Measurements from ENCODE around the gene CLCN2.
"Not testable (repeated sequence)": the region's sequence is repeated elsewhere in the genome, so short reads cannot be mapped to it uniquely, and the experiment has no call there.

The CLCN2 gene

DNA sequence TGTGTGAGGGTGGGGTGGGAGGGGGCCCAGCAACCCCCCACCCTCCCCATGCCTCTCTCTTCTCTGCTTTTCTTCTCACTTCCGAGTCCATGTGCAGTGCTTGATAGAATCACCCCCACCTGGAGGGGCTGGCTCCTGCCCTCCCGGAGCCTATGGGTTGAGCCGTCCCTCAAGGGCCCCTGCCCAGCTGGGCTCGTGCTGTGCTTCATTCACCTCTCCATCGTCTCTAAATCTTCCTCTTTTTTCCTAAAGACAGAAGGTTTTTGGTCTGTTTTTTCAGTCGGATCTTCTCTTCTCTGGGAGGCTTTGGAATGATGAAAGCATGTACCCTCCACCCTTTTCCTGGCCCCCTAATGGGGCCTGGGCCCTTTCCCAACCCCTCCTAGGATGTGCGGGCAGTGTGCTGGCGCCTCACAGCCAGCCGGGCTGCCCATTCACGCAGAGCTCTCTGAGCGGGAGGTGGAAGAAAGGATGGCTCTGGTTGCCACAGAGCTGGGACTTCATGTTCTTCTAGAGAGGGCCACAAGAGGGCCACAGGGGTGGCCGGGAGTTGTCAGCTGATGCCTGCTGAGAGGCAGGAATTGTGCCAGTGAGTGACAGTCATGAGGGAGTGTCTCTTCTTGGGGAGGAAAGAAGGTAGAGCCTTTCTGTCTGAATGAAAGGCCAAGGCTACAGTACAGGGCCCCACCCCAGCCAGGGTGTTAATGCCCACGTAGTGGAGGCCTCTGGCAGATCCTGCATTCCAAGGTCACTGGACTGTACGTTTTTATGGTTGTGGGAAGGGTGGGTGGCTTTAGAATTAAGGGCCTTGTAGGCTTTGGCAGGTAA, 15.9 kb downstream of the CLCN2 start:
- DNase-seq (ENCODE audit: low spot score): peak; percentile 90

DNA sequence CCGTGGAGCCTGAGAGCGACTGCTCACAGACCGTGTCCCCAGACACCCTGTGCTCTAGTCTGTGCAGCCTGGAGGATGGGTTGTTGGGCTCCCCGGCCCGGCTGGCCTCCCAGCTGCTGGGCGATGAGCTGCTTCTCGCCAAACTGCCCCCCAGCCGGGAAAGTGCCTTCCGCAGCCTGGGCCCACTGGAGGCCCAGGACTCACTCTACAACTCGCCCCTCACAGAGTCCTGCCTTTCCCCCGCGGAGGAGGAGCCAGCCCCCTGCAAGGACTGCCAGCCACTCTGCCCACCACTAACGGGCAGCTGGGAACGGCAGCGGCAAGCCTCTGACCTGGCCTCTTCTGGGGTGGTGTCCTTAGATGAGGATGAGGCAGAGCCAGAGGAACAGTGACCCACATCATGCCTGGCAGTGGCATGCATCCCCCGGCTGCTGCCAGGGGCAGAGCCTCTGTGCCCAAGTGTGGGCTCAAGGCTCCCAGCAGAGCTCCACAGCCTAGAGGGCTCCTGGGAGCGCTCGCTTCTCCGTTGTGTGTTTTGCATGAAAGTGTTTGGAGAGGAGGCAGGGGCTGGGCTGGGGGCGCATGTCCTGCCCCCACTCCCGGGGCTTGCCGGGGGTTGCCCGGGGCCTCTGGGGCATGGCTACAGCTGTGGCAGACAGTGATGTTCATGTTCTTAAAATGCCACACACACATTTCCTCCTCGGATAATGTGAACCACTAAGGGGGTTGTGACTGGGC, 16.7 kb downstream of the CLCN2 start:
- DNase-seq (ENCODE audit: low spot score): no peak

DNA sequence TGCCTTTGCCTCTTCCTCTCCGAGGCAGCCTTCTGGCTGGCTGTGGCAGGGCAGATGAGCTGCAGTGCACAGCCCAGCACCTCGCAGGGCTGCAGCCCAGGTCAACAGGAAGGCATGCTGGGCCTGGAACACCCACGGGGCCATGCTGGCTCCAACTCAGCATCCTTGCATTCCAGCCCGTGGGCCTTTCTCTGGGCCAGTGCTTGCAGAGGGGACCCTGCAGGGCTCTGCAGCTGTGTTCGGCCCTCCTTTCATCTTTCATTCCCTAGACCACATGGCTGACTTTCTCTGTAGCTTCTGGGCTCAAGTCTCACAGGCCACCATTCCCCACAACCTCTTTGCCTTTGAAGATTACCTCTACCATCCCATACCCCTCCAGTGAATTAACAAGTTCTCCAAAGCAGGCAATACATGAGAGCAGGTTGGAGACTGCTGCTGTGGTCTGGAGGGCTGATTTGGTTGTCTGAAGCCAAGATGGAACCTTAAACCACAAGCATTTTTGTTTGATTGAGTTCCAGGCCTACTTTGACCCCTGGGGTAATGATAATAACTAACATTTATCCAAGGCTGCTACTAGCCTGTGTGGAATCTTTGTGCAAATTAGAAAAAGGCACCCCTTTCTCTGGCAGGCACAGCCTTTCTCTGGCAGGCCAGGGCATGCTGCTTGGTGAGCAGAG, 18.1 kb downstream of the CLCN2 start:
- DNase-seq (ENCODE audit: low spot score): no peak

DNA sequence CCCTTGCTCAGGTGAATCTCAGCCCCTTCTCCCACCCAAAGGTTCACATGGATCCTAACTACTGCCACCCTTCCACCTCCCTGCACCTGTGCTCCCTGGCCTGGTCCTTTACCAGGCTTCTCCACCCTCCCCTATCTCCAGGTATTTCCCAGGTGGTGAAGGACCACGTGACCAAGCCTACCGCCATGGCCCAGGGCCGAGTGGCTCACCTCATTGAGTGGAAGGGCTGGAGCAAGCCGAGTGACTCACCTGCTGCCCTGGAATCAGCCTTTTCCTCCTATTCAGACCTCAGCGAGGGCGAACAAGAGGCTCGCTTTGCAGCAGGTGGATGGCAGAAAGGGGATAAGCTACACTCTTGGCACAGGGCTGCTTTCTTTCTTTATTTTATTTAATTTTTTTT, 19.5 kb downstream of the CLCN2 start:
- no peak for DNase-seq (ENCODE audit: low spot score)

DNA sequence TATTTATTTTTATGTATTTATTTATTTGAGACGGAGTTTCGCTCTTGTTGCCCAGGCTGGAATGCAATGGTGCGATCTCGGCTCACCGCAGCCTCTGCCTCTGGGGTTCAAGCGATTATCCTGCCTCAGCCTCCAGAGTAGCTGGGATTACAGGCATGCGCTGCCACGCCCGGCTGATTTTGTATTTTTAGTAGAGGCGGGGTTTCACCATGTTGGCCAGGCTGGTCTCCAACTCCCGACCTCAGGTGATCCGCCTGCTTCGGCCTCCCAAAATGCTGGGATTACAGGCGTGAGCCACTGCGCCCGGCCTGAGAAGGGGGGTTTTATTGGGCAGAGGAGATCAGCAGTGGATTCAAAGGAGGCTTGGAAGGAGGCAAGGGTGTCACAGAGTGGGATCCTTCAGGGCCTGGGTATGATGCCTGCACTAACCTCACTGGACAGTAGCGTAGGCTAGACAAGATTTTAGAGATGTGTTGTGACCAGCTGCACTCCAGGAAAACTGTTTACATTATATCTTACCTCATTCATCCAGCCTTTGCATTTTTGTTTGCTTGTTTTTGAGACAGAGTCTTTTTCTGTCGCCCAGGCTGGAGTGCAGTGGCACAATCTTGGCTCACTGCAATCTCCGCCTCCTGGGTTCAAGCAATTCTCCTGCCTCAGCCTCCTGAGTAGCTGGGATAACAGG, 21.8 kb downstream of the CLCN2 start:
- not testable (repeated sequence) for DNase-seq (ENCODE audit: low spot score)

DNA sequence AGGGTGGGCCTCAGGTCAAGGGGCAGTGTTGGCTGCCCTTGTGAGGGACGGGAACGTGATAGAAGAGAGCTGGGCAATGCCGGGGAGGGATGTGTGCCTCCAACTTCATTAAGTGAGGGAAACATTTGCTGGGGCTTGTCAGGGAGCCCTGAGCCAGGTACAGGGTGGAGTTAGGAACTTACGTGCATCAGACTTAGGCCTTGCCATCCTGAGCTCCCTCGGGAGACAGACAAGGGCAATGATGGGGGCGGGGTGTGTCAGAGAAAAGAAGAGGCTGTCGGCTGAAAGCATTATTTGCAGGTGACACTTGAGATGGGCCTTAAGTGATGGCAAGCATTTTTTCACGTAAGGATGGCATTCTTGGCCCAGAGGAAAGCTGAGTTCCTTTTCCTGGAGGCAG, 22.4 kb downstream of the CLCN2 start:
- DNase-seq (ENCODE audit: low spot score): no peak

DNA sequence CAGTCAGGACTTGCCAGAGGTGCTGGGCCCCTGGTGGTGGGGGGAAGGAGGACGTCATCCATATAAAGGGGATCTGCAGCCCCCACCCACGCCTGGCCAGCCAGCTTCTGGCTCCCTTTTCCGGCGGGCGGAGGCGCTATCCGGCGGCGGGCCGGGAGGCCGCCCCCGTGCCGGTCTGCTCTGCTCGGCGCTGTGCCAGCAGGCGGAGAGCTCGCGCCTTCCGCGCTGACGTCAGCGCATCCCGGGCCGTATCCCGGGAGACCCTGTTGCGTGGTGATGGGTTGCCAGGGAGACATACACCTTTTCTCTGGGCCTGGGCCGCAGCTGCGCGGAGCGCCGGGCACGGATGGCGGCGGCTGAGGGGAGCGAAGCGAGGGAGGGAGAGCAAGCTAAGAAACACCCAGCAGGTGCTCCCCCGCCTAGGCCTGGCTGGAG, 22.9 kb downstream of the CLCN2 start:
- DNase-seq (ENCODE audit: low spot score): peak; percentile 84

DNA sequence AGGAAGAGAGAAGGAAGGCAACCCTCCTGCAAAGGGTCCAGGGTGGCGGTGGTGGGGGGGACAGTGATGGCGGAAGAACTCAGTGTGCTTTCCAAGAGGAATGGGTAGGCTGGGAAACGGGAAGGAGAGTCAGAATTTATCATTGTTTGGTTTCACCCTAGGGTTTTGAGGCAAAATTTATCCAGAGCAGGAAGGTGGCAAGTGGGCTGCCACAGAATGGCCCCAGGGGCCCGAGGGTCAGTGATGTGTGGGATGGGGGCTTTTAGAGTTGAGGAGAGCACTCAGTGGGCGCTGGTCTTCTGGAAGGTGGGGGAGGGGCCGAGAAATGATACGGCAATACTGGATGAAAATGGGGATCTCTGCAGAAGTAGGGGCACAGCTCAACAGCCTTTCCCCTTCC, 23.4 kb downstream of the CLCN2 start:
- no peak for DNase-seq (ENCODE audit: low spot score)

DNA sequence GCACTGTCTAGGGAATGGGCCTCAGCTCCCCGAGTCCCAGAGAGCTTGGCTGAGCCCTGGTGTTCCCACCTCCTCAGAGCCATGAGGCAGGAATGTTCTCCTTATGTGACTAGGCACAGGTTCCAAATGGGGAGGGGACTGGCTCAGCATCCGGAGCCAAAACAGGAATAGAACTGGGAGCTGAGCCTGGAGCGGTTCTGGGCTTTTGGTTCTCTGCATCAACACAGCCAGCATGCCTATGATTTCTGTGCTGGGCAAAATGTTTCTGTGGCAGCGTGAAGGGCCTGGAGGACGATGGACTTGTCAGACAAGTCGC, 24.0 kb downstream of the CLCN2 start, which contains the start of gene FAM131A:
TSS of gene FAM131A (plus strand) at position 202 of the 316 bp plus-strand sequence. CDS start at position 233, 31 bp downstream.
- peak; percentile 70 for DNase-seq (ENCODE audit: low spot score)

DNA sequence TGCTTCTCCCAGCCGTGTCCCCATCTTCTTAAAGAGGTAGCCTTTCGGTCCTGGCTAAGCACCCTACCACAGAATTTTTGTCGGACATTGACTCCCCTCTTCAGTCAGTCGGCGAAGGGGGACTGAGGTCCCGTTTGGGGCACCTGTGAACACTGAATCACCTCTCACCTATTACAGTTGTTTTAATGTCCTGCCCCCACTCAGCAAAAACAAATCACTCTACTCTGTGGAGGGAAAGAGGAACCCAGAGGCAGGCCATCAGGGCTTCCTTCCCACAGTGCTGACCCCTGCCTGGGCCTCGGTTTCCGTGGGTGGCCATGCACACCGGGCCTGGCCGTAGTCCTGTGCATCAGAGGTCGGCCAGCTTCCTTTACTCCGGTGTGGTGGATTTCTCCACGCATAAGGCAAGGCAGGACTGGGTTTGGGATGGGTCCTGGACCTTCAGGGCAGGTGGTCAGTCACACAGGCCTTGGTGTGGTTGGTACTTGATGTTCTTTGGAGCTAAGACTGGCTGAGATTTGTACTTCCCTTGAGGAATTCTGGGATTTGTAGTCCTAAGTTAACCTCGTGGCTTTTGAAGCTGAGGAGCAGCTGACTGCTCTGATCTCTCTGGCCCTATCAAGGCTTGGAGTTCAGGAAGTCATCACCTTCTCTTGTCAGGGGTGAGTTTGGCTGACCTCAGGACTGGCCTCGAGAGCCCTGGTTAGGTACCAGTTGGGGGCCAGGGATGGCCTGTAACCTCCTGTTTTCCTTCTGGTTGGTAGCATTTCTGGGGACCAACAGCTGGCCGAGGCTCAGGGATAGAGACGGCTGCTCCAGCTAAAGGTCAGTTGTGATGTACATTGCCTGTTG, 24.6 kb downstream of the CLCN2 start:
- peak; percentile 82 for DNase-seq (ENCODE audit: low spot score)

DNA sequence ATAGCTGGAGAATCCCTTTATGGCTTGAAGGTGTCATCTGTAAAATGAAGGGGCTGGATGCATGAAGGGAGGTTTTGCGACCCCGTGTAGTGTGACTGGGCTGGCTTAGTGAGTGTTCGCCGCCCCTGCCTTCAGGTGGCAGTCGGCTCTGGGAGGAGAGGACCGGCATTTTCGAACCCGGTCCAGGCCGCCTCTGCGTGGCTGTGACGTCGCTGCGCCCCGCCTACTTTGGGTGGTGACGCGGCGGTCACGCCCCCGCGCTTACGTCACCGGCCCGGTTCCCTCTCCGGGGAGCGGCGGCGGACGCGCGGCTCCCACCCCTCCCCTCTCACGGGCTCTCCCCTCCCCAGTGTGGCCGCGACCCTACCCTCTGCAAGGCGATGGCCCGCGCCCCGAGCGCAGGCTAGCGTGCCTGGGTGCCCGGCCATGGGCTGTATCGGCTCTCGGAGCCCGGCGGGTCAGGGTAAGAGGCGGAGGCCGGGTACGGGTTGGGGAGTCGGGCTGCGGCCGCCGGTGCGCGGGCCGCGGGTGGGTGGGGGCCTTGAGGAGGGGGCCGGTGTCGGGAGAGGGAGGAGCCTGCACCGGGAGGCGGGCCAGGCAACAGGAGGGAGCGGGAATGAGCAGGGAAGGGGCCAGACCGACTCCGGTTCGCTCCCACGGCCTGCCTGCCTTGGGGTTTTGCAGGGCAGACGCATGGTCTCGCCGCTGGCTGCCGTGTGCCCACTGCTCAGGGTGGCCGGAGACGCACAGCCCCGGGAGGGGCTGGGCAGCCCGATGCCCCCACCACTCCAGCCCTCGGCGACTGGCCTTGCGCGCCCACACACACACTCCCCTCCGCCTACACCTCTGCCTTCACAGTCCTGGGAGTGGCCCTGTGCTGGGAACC, 25.5 kb downstream of the CLCN2 start:
- DNase-seq (ENCODE audit: low spot score): peak; percentile 87

DNA sequence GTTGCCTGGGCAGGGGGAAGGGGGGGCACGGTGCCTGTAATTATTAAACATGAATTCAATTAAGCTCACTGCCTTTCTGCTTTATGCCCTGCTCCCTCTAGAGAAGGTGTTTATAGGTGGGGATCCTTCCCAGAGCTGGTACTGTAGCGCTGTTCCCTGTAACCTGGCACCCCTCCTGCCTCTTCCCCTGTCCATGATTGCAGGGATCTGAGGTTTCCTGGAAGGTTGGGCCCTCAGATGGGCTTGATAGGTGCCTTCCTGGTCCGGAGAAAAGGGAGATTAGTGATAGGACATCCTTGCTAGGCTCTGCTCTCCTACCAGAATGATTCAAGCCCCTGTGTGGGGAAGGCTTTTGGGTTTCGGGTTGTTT, 26.1 kb downstream of the CLCN2 start:
- DNase-seq (ENCODE audit: low spot score): no peak

DNA sequence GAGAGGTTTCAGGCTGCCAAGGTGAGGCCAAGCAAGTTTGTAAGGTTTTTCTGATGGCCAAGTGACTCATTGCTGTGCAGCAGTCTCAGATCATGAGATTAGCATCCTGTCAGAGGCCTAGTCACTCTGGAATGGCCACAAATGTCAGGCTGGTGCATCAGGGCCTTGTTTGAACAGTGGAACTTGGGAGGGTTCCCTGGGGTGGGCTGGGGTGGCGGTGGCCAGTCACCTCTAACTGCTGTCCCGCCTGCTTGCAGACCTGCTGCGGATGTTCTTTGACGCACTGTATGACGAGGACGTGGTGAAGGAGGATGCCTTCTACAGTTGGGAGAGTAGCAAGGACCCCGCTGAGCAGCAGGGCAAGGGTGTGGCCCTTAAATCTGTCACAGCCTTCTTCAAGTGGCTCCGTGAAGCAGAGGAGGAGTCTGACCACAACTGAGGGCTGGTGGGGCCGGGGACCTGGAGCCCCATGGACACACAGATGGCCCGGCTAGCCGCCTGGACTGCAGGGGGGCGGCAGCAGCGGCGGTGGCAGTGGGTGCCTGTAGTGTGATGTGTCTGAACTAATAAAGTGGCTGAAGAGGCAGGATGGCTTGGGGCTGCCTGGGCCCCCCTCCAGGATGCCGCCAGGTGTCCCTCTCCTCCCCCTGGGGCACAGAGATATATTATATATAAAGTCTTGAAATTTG, 26.8 kb downstream of the CLCN2 start:
- no peak for DNase-seq (ENCODE audit: low spot score)

DNA sequence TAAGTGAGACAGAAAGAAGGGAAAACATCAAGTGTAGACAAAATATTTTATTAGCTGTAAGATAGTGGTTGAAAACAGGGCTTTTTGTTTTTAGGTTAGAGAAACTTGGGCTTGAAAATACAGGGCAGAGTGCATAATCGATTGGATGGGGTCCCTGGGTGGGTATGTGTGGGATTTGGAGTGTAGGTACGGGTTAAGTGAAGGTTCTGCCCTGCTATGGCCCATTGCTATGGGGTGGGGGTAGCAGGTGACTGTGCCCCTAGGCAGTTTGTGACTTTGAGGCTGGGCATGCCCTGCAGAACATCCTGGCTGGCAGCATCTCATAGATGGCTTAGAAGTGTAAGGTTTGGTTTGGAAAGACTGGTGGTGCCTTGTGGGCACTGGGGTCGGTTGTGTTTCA, 27.7 kb downstream of the CLCN2 start:
- DNase-seq (ENCODE audit: low spot score): no peak

DNA sequence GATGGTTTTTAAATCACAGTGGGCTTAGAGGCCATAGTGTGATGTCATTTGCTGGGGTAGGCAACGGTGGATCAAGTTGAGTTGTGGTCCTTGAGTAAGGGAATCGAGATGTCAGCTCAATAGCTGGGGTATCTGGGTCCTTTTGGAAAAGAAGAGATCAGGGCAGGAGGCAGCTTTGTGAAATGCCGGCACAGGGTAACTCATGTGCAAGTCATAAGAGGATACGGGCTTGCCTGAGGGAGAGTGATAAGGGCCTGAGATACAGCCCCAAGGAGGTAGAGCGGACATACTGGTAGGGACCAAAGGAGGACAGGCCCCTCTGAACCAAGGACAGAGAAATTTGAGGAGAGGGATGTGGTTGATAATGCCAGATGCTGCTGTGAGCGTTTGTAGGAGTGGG, 28.2 kb downstream of the CLCN2 start:
- no peak for DNase-seq (ENCODE audit: low spot score)

DNA sequence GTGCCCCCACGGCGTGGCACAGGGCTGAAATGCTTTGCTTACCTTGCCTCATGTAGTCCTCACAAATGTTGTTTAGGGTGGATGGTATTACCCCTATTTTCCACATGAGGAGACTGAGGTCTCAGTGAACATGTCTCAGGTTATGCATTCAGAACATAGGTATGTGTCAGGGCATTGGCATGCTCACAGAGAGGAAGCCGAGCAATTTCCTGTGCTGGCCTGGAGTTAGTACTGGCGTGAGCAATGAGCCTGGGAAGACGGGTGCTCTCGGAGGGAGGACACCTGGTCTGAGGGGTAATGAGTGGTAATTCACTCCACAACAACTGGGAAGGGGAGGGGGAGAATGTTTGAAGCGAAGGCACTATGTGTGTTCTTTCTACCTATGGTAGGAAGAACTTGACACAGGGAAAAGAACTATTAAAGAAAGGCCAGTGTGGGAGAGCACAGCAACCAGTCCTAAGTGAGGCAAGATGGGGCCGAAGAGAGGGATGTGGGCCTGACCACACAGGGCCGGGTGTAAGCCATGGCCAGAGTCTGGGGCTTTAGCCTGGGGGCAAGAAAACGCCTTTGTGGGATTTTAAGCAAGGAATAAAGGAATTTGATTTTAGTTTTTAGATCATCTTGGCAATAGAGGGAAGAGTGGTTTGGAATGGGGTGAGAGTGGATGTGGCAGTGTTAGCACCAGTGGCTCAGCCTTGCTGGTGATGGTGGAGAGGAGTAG, 28.9 kb downstream of the CLCN2 start:
- DNase-seq (ENCODE audit: low spot score): no peak

DNA sequence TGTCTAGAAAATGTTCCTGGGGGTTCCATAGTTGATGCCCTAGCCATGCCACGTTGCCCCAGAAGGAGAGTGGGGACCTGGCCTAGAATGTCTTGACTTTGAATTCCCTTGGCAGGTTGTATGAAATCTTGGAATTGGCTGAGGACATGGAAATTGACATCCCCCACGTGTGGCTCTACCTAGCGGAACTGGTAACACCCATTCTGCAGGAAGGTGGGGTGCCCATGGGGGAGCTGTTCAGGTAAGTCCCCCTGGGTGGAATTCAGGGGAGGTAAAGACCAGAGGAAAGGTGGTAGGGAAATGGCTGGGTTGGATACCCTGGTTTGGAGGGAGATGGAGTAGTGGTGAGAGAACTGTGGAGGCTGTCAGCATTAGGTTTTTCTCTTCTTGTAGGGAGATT, 32.9 kb downstream of the CLCN2 start:
- DNase-seq (ENCODE audit: low spot score): no peak

DNA sequence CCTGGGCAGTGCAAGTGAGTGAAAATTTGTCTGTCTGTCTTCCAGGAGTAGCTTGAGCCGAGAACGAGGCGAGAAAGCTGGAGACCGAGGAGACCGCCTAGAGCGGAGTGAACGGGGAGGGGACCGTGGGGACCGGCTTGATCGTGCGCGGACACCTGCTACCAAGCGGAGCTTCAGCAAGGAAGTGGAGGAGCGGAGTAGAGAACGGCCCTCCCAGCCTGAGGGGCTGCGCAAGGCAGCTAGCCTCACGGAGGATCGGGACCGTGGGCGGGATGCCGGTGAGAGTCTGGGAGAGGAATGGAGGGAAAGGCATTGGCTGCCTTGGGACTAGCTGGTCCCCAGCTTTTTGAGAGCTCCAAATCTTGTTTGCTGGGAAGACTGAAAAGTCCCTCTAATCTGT, 34.2 kb downstream of the CLCN2 start:
- no peak for DNase-seq (ENCODE audit: low spot score)

DNA sequence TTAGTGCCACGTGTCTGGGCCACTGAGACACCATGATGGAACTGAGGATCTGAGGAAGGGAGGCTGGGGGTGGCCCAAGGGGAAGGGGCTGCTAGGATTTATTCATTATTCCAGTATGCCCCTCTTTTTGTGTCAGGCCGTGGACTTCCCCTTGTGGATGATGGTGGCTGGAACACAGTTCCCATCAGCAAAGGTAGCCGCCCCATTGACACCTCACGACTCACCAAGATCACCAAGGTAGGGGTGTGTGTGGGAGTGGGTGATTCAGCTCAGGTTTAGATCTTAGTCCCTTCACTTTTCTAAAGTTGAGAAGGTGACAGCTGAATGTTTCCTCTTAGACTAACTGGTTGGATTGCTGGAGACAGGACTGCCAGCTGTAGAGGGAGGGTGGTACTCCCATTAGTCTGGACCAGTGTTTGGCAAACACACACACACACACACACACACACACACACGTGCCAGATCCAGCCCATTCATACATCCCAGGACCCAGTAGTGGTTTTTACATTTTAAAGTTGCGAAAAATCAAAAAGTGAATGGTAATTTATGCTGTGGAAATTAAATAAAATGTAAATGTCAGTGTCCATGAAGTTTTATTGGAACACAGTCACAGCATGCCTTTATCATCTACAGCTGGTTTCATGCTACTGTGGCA, 35.6 kb downstream of the CLCN2 start:
- no peak for DNase-seq (ENCODE audit: low spot score)
